A549 (cell line): ENCODE data around the gene CEP126. TPM values are rescaled to one million over a fixed set of nuclear protein-coding genes. Genes with fewer than 3 reads are reported as not detected.

Source experiments
- ATAC-seq, 2 experiments: fragments of 200-7000 bp in 1 of 2; fragments of >200 bp in 1 of 2; cut with Nextera tagmentation in 1 of 2; cut with Tn5 transposase in 1 of 2; 3 replicates each; pipeline versions ENCODE4 v1.8.0 to v1.9.1; 2018 to 2020; ENCODE audit warnings: mild to moderate bottlenecking in 1 of 2, moderate library complexity in 1 of 2
- CTCF ChIA-PET: fragments of 300-600 bp; sonication (Branson Sonifier 250); formaldehyde crosslinking; extraction: SDS; loops from one replicate; lab custom pipeline; 2021; ENCODE audit warnings: antibody characterized with exemption, inconsistent platforms; lab: Yijun Ruan, JAX
- POLR2A ChIA-PET: fragments of 350-600 bp; formaldehyde crosslinking; extraction: SDS; loops from one replicate; lab custom pipeline; 2021; ENCODE audit warnings: antibody characterized with exemption, inconsistent platforms; lab: Yijun Ruan, JAX
- DNase-seq, 2 experiments: peaks; one replicate each; pipeline versions ENCODE4 v3.0.0 to v3.0.0-alpha.2; 2011 to 2016; ENCODE audit warnings: low read depth in 1 of 2, low spot score in 1 of 2
- FAIRE-seq: peaks from 2 replicates; lab custom pipeline; 2011; peaks lifted over from hg19 to GRCh38; lab: Jason Lieb, UNC
- H3K27ac ChIP-seq, 2 experiments: fragments of >200 bp; sonication (Bioruptor Twin); formaldehyde crosslinking; 3 replicates each; pipeline ENCODE4 v1.5.1; 2016 to 2017
- H3K4me1 ChIP-seq: fragments of >200 bp; sonication (Bioruptor Twin); formaldehyde crosslinking; 3 replicates; pipeline ENCODE4 v1.6.1; 2016
- H3K4me2 ChIP-seq: fragments of >200 bp; sonication (Bioruptor Twin); formaldehyde crosslinking; 3 replicates; pipeline ENCODE4 v1.6.1; 2016
- H3K4me3 ChIP-seq: fragments of >200 bp; sonication (Bioruptor Twin); formaldehyde crosslinking; 3 replicates; pipeline ENCODE4 v1.5.1; 2016
- H3K9me3 ChIP-seq: fragments of >200 bp; sonication (Bioruptor Twin); formaldehyde crosslinking; 3 replicates; pipeline ENCODE4 v1.6.1; 2016
- BHLHE40 ChIP-seq: IDR thresholded peaks from 2 replicates; pipeline ENCODE4 v1.6.1; 2012; ENCODE audit warnings: low read depth, low read length, inconsistent platforms
- CEBPB ChIP-seq, 2 experiments: fragments of >200 bp in 1 of 2; sonication (Bioruptor Twin) in 1 of 2; formaldehyde crosslinking in 1 of 2; IDR thresholded peaks; 2 replicates each; pipeline ENCODE4 v1.6.1; 2012 to 2016
- FOXS1 ChIP-seq: fragments of 250-450 bp; sonication (Bioruptor Pico); IDR thresholded peaks from 2 replicates; pipeline ENCODE4 v1.5.0; 2020; ENCODE audit warnings: mild to moderate bottlenecking, moderate library complexity
- GATA3 ChIP-seq: IDR thresholded peaks from 2 replicates; pipeline ENCODE4 v1.6.1; 2012; ENCODE audit warnings: borderline replicate concordance
- HEYL ChIP-seq: fragments of 250-450 bp; sonication (Bioruptor Pico); IDR thresholded peaks from 2 replicates; pipeline ENCODE4 v1.8.0; 2021; ENCODE audit warnings: mild to moderate bottlenecking, moderate library complexity
- HOXA7 ChIP-seq: fragments of 250-450 bp; sonication (Bioruptor Pico); IDR thresholded peaks from 2 replicates; pipeline ENCODE4 v1.5.0; 2020; ENCODE audit warnings: mild to moderate bottlenecking, moderate library complexity
- JUNB ChIP-seq: fragments of >200 bp; sonication (Bioruptor Twin); formaldehyde crosslinking; IDR thresholded peaks from 2 replicates; pipeline ENCODE4 v1.6.1; 2016
- KDM1A ChIP-seq: fragments of 200-600 bp; sonication (generic); IDR thresholded peaks from 2 replicates; pipeline ENCODE4 v1.6.1; 2016; ENCODE audit warnings: low read depth, mild to moderate bottlenecking
- KDM5A ChIP-seq: fragments of 200-600 bp; sonication (generic); IDR thresholded peaks from 2 replicates; pipeline ENCODE4 v1.6.1; 2016; ENCODE audit warnings: antibody characterized with exemption, mild to moderate bottlenecking
- MAFK ChIP-seq: fragments of 450-650 bp; IDR thresholded peaks from 2 replicates; pipeline ENCODE4 v1.6.1; 2014; ENCODE audit not compliant: partially characterized antibody
- MAZ ChIP-seq: fragments of 150-350 bp; IDR thresholded peaks from 2 replicates; pipeline ENCODE4 v1.6.1; 2014; ENCODE audit warnings: antibody characterized with exemption, low read depth, low read length, borderline replicate concordance
- NPAS2 ChIP-seq: fragments of 250-450 bp; sonication (Bioruptor Pico); IDR thresholded peaks from 2 replicates; pipeline ENCODE4 v1.8.0; 2022; ENCODE audit warnings: mild to moderate bottlenecking, moderate library complexity, borderline replicate concordance
- PHF8 ChIP-seq: fragments of 200-600 bp; sonication (generic); IDR thresholded peaks from 2 replicates; pipeline ENCODE4 v1.6.1; 2016; ENCODE audit warnings: low read depth, mild to moderate bottlenecking, antibody characterized with exemption, moderate library complexity, borderline replicate concordance
- POLR2AphosphoS2 ChIP-seq: conservative IDR thresholded peaks from 2 replicates; pipeline ENCODE4 v1.6.1; 2012; ENCODE audit warnings: low read length, improper control_type of control experiment, inconsistent platforms
- RARB ChIP-seq: fragments of 250-450 bp; sonication (Bioruptor Pico); IDR thresholded peaks from 2 replicates; pipeline ENCODE4 v1.8.0; 2021; ENCODE audit warnings: mild to moderate bottlenecking, moderate library complexity
- RFX5 ChIP-seq: fragments of 450-650 bp; IDR thresholded peaks from 2 replicates; pipeline ENCODE4 v1.7.1; 2014; ENCODE audit warnings: antibody characterized with exemption, mild to moderate bottlenecking, moderate library complexity
- SMC3 ChIP-seq: fragments of >200 bp; sonication (Bioruptor Twin); formaldehyde crosslinking; IDR thresholded peaks from 3 replicates; pipeline ENCODE4 v1.6.1; 2018; ENCODE audit warnings: inconsistent platforms
- SREBF2 ChIP-seq: fragments of 450-650 bp; IDR thresholded peaks from 2 replicates; pipeline ENCODE4 v1.6.1; 2014; ENCODE audit warnings: mild to moderate bottlenecking, moderate library complexity
- TP53 ChIP-seq: fragments of 250-450 bp; sonication (Bioruptor Pico); IDR thresholded peaks from 2 replicates; pipeline ENCODE4 v1.5.0; 2021; ENCODE audit warnings: mild to moderate bottlenecking, moderate library complexity
- ZC3H11A ChIP-seq: fragments of 450-650 bp; IDR thresholded peaks from 2 replicates; pipeline ENCODE4 v1.6.1; 2014; ENCODE audit warnings: antibody characterized with exemption, mild to moderate bottlenecking
- ZNF302 ChIP-seq: fragments of 250-450 bp; sonication (Bioruptor Pico); IDR thresholded peaks from 2 replicates; pipeline ENCODE4 v1.9.0; 2021; ENCODE audit warnings: inconsistent platforms, mild to moderate bottlenecking, moderate library complexity
- ZSCAN20 ChIP-seq: fragments of 250-450 bp; sonication (Bioruptor Pico); IDR thresholded peaks from 2 replicates; pipeline ENCODE4 v1.8.0; 2022; ENCODE audit warnings: mild to moderate bottlenecking, moderate library complexity
- WGBS: methylation state at CpG from one replicate; pipeline ENCODE4 v1.1.6; 2017; ENCODE audit errors: missing lambda C conversion rate; 5-methylcytosine and 5-hydroxymethylcytosine counted together
- polyA plus RNA-seq, 4 experiments: library from polyadenylated mRNA; depleted of rRNA in 3 of 4; stranded (reverse); fragments of >200 nt; fragmentation: RNase III in 1 of 4; extraction: RNeasy Plus Mini Kit Qiagen cat#74134 plus additional on column Dnase treatment in 1 of 4; gene quantifications; 2 replicates in 3 of 4; 3 replicates in 1 of 4; pipeline ENCODE4 v1.2.3, GENCODE V29; 2011 to 2017
- TF ChIP-seq, protein P1 (sequence below): fragments of 450-650 bp; IDR thresholded peaks from 2 replicates; pipeline ENCODE4 v1.6.1; 2014; ENCODE audit warnings: antibody characterized with exemption
- TF ChIP-seq, protein P2 (sequence below): fragments of 150-350 bp; IDR thresholded peaks from 2 replicates; pipeline ENCODE4 v1.6.1; 2014; ENCODE audit warnings: low read depth, mild to moderate bottlenecking, low read length
- TF ChIP-seq, protein P3 (sequence below): fragments of >200 bp; sonication (Bioruptor Twin); formaldehyde crosslinking; IDR thresholded peaks from 3 replicates; pipeline ENCODE4 v1.6.1; 2016
- TF ChIP-seq, protein P4 (sequence below): IDR thresholded peaks from 2 replicates; pipeline ENCODE4 v1.6.1; 2012
- TF ChIP-seq, protein P5 (sequence below): IDR thresholded peaks from 2 replicates; pipeline ENCODE4 v1.6.1; 2012
- TF ChIP-seq, protein P6 (sequence below): IDR thresholded peaks from 2 replicates; pipeline ENCODE4 v1.6.1; 2012; ENCODE audit warnings: low read depth, borderline replicate concordance

CEP126 gene
- polyA plus RNA-seq, 2 of the 4 experiments (the other 2 are of a cell fraction), result 2.6 to 8.7 TPM

DNA sequence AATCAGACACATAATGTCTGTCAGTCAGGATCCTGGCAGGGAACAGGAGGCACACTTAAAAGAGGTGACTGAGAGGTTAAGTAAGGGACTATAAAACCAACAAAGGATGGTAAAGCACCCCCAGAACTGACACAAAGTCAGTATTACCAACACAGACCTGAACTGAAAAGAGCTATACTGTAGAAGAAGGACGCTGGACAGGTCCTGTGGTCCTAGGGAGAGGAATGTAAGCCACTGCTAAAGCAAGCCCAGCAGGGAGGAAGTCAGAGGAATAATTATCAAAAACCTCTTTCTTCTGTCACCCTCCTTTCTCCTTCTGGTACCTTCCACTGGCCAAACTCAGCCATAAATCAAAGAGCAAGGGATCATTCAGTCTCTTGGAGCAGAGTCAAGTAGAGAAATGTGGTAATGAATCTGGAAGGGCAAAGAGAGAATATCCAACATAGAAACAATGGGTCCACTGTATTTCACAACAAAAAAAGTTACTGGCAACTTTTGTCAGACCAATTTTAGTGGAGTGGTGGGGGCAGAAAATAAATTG lies 34.9 kb downstream of the CEP126 start:
- FAIRE-seq (no peak), ATAC-seq (no peak), DNase-seq (no peak)
- Histone ChIP-seq H3K27ac (no peak overlapping the region), H3K9me3 (no peaks in the 10 kb centered on the region), H3K4me1 (no peaks in the 10 kb centered on the region), H3K4me3 (no peak overlapping the region), H3K4me2 (no peak overlapping the region)
- WGBS, result 63% methylated on average over 1 of the region's 1 CpG
- ChIA-PET CTCF (no interaction called here), POLR2A (no interaction called here)
- no peak for TF ChIP-seq KDM5A
- no peak for TF ChIP-seq SMC3
- TF ChIP-seq JUNB, result no peak
- no peak for TF ChIP-seq BHLHE40
- no peak for TF ChIP-seq SREBF2
- TF ChIP-seq, protein P1, sequence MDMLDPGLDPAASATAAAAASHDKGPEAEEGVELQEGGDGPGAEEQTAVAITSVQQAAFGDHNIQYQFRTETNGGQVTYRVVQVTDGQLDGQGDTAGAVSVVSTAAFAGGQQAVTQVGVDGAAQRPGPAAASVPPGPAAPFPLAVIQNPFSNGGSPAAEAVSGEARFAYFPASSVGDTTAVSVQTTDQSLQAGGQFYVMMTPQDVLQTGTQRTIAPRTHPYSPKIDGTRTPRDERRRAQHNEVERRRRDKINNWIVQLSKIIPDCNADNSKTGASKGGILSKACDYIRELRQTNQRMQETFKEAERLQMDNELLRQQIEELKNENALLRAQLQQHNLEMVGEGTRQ, result no peak
- TF ChIP-seq, protein P2, sequence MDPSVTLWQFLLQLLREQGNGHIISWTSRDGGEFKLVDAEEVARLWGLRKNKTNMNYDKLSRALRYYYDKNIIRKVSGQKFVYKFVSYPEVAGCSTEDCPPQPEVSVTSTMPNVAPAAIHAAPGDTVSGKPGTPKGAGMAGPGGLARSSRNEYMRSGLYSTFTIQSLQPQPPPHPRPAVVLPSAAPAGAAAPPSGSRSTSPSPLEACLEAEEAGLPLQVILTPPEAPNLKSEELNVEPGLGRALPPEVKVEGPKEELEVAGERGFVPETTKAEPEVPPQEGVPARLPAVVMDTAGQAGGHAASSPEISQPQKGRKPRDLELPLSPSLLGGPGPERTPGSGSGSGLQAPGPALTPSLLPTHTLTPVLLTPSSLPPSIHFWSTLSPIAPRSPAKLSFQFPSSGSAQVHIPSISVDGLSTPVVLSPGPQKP, result no peak
- no peak for TF ChIP-seq RARB
- TF ChIP-seq, protein P3, sequence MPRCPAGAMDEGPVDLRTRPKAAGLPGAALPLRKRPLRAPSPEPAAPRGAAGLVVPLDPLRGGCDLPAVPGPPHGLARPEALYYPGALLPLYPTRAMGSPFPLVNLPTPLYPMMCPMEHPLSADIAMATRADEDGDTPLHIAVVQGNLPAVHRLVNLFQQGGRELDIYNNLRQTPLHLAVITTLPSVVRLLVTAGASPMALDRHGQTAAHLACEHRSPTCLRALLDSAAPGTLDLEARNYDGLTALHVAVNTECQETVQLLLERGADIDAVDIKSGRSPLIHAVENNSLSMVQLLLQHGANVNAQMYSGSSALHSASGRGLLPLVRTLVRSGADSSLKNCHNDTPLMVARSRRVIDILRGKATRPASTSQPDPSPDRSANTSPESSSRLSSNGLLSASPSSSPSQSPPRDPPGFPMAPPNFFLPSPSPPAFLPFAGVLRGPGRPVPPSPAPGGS, result no peak
- no peak for TF ChIP-seq FOXS1 (CRISPR knock-in tag)
- TF ChIP-seq, protein P4, sequence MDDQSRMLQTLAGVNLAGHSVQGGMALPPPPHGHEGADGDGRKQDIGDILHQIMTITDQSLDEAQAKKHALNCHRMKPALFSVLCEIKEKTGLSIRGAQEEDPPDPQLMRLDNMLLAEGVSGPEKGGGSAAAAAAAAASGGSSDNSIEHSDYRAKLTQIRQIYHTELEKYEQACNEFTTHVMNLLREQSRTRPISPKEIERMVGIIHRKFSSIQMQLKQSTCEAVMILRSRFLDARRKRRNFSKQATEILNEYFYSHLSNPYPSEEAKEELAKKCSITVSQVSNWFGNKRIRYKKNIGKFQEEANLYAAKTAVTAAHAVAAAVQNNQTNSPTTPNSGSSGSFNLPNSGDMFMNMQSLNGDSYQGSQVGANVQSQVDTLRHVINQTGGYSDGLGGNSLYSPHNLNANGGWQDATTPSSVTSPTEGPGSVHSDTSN, result no peak
- no peak for TF ChIP-seq ZC3H11A
- TF ChIP-seq, all 56 proteins: peak for 0

DNA sequence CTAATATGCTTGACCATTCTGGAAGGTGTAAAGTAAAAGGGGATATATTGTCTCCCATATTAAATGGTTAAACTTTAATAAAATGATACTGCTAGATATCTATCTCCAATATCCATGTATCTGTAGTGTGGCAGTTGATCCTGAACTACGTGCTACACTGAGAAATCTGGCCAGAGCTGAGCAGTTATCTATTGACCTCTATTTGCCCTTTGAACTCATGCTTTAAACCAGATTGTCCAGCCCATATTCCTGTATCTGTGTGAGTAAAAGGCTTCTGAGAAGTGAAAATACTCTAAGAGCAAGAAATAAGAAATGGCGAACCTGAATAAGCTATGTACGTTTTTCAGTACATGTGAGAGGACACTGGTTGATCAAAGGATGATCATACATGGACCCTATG lies 40.5 kb downstream of the CEP126 start:
- WGBS, result 93% methylated on average over 3 of the region's 3 CpGs
- TF ChIP-seq, protein P3, result no peak
- TF ChIP-seq ZNF302 (no peak), RFX5 (no peak), NPAS2 (CRISPR knock-in tag) (no peak), PHF8 (no peak), POLR2AphosphoS2 (no peak), ZSCAN20 (CRISPR knock-in tag) (no peak), FOXS1 (CRISPR knock-in tag) (no peak), CEBPB (IDR thresholded peaks at IDR 0.05) (no peak), HEYL (CRISPR knock-in tag) (no peak), SMC3 (no peak), KDM1A (no peak), HOXA7 (CRISPR knock-in tag) (no peak), MAFK (no peak), TP53 (no peak), MAZ (no peak), GATA3 (no peak)
- TF ChIP-seq, protein P5, sequence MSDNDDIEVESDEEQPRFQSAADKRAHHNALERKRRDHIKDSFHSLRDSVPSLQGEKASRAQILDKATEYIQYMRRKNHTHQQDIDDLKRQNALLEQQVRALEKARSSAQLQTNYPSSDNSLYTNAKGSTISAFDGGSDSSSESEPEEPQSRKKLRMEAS, result no peak
- TF ChIP-seq, protein P6, sequence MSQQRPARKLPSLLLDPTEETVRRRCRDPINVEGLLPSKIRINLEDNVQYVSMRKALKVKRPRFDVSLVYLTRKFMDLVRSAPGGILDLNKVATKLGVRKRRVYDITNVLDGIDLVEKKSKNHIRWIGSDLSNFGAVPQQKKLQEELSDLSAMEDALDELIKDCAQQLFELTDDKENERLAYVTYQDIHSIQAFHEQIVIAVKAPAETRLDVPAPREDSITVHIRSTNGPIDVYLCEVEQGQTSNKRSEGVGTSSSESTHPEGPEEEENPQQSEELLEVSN, result no peak
- DNase-seq (no peak), FAIRE-seq (no peak), ATAC-seq (no peak)
- Histone ChIP-seq H3K4me3 (no peak overlapping the region), H3K27ac (no peak overlapping the region), H3K4me1 (no peaks in the 10 kb centered on the region), H3K4me2 (no peak overlapping the region), H3K9me3 (no peaks in the 10 kb centered on the region)
- ChIA-PET CTCF (no interaction called here), POLR2A (no interaction called here)
